WTC11 (cell line): Measurements from ENCODE around the gene STK39. TPM values are rescaled to one million over a fixed set of nuclear protein-coding genes. Genes with fewer than 3 reads are reported as not detected.

Experiments used
- ATAC-seq: fragments of 200-7000 bp; cut with Tn5 transposase; 2 replicates; pipeline ENCODE4 v1.10.0; 2021; ENCODE audit warnings: mild to moderate bottlenecking, moderate library complexity
- CTCF ChIA-PET: fragments of 300-600 bp; sonication (Branson Sonifier 250); formaldehyde crosslinking; loops from one replicate; lab custom pipeline; 2021; ENCODE audit warnings: antibody characterized with exemption; lab: Charles Lee
- POLR2A ChIA-PET: fragments of 350-600 bp; sonication (Branson Sonifier 250); formaldehyde crosslinking; loops from one replicate; lab custom pipeline; 2021; ENCODE audit warnings: antibody characterized with exemption; lab: Charles Lee
- DNase-seq: peaks from one replicate; pipeline ENCODE4 v3.0.0; 2021; ENCODE audit warnings: low spot score
- H3K27ac Mint-ChIP-seq: 2 replicates; pipeline ENCODE4 v1.8.0; 2021; ENCODE audit warnings: mixed read lengths
- H3K27me3 Mint-ChIP-seq: 2 replicates; pipeline ENCODE4 v1.8.0; 2021; ENCODE audit warnings: low read depth, mild to moderate bottlenecking, moderate library complexity, mixed read lengths
- H3K36me3 Mint-ChIP-seq: 2 replicates; pipeline ENCODE4 v1.8.0; 2021; ENCODE audit warnings: mixed read lengths
- H3K4me1 Mint-ChIP-seq: 2 replicates; pipeline ENCODE4 v1.8.0; 2022; ENCODE audit warnings: mixed read lengths
- H3K4me3 Mint-ChIP-seq: 2 replicates; pipeline ENCODE4 v1.8.0; 2021; ENCODE audit warnings: mild to moderate bottlenecking, moderate library complexity, mixed read lengths
- H3K9me3 Mint-ChIP-seq: 2 replicates; pipeline ENCODE4 v1.8.0; 2021; ENCODE audit warnings: mixed read lengths
- CTCF ChIP-seq: fragments of 200-600 bp; IDR thresholded peaks from 2 replicates; pipeline ENCODE4 v1.8.0; 2022; ENCODE audit warnings: antibody characterized with exemption
- GRHL2 ChIP-seq: fragments of 250-450 bp; sonication (Bioruptor Pico); IDR thresholded peaks from 2 replicates; pipeline ENCODE4 v1.8.0; 2022; ENCODE audit warnings: mild to moderate bottlenecking, moderate library complexity; ENCODE audit not compliant: insufficient replicate concordance, severe bottlenecking
- IRF1 ChIP-seq: sonication (generic); formaldehyde crosslinking; IDR thresholded peaks from 2 replicates; pipeline ENCODE4 v1.8.0; 2023; ENCODE audit warnings: missing genetic modification reagents
- NFE2L1 ChIP-seq: sonication (generic); formaldehyde crosslinking; IDR thresholded peaks from 2 replicates; pipeline ENCODE4 v1.8.1; 2023; ENCODE audit warnings: missing genetic modification reagents
- OVOL2 ChIP-seq: fragments of 250-450 bp; sonication (Bioruptor Pico); IDR thresholded peaks from 2 replicates; pipeline ENCODE4 v1.9.0; 2021; ENCODE audit warnings: mild to moderate bottlenecking, borderline replicate concordance
- RORB ChIP-seq: fragments of 250-450 bp; sonication (Bioruptor Pico); IDR thresholded peaks from 2 replicates; pipeline ENCODE4 v1.9.0; 2021; ENCODE audit warnings: mild to moderate bottlenecking
- USF1 ChIP-seq: sonication (generic); formaldehyde crosslinking; IDR thresholded peaks from 2 replicates; pipeline ENCODE4 v1.8.0; 2022; ENCODE audit warnings: mild to moderate bottlenecking, missing genetic modification reagents
- ZBTB21 ChIP-seq: sonication (generic); formaldehyde crosslinking; IDR thresholded peaks from 2 replicates; pipeline ENCODE4 v1.8.1; 2023; ENCODE audit warnings: mild to moderate bottlenecking, missing genetic modification reagents, borderline replicate concordance
- ZNF416 ChIP-seq: fragments of 250-450 bp; sonication (Bioruptor Pico); IDR thresholded peaks from 2 replicates; pipeline ENCODE4 v1.9.0; 2021; ENCODE audit warnings: mild to moderate bottlenecking, inconsistent platforms
- total RNA-seq: library from RNA; stranded (reverse); gene quantifications from 3 replicates; pipeline ENCODE4 v1.2.3, GENCODE V29; 2021
- TF ChIP-seq, protein P1 (sequence below): sonication (generic); formaldehyde crosslinking; IDR thresholded peaks from 2 replicates; pipeline ENCODE4 v1.8.1; 2023; ENCODE audit warnings: mild to moderate bottlenecking, missing genetic modification reagents, moderate library complexity
- TF ChIP-seq, protein P2 (sequence below): sonication (generic); formaldehyde crosslinking; IDR thresholded peaks from 2 replicates; pipeline ENCODE4 v1.8.1; 2023; ENCODE audit warnings: mild to moderate bottlenecking, missing genetic modification reagents
- TF ChIP-seq, protein P3 (sequence below): sonication (generic); formaldehyde crosslinking; IDR thresholded peaks from 2 replicates; pipeline ENCODE4 v1.8.1; 2022; ENCODE audit warnings: low read depth, mild to moderate bottlenecking, moderate library complexity, missing genetic modification reagents, borderline replicate concordance
- TF ChIP-seq, protein P4 (sequence below): sonication (generic); formaldehyde crosslinking; IDR thresholded peaks from 2 replicates; pipeline ENCODE4 v1.8.0; 2022; ENCODE audit warnings: missing genetic modification reagents
- TF ChIP-seq, protein P5 (sequence below): fragments of 250-450 bp; sonication (Bioruptor Pico); IDR thresholded peaks from 2 replicates; pipeline ENCODE4 v1.9.0; 2021; ENCODE audit warnings: moderate library complexity, mild to moderate bottlenecking, inconsistent platforms, borderline replicate concordance

The STK39 gene
- total RNA-seq, 1 experiment from 2014 or later, result 20.5 TPM

DNA sequence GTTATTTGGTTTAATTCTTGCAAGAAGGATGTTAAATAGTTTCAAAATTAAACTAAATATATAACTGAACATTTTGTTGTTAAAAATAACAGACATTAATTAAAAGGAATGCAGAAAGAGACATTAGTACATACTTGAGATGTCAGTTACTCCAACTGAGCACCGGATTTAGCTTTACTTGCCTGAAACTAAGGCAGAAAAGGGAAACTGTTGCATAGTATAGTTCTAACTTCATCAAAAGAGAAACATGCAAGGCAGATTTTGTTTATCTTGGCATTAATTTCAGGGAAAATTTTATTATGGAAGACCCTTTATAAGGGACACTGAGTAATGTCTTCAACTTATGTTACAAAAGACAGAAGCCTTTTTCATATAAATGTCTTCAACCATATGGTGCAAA is 218.3 kb downstream of the STK39 start:
- ChIA-PET POLR2A (no interaction called here), CTCF (no interaction called here)
- Mint-ChIP-seq H3K27me3 (no peaks in the 10 kb centered on the region), H3K36me3 (no peaks in the 10 kb centered on the region), H3K4me3 (no peak overlapping the region), H3K9me3 (no peaks in the 10 kb centered on the region), H3K27ac (no peak overlapping the region), H3K4me1 (no peaks in the 10 kb centered on the region)
- ATAC-seq, result no peak
- TF ChIP-seq, protein P1, sequence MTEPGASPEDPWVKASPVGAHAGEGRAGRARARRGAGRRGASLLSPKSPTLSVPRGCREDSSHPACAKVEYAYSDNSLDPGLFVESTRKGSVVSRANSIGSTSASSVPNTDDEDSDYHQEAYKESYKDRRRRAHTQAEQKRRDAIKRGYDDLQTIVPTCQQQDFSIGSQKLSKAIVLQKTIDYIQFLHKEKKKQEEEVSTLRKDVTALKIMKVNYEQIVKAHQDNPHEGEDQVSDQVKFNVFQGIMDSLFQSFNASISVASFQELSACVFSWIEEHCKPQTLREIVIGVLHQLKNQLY (CRISPR knock-in tag), result no peak
- TF ChIP-seq NFE2L1, result no peak
- TF ChIP-seq ZNF416 (CRISPR knock-in tag), result no peak
- no peak for TF ChIP-seq USF1 (CRISPR knock-in tag)
- TF ChIP-seq, protein P2, sequence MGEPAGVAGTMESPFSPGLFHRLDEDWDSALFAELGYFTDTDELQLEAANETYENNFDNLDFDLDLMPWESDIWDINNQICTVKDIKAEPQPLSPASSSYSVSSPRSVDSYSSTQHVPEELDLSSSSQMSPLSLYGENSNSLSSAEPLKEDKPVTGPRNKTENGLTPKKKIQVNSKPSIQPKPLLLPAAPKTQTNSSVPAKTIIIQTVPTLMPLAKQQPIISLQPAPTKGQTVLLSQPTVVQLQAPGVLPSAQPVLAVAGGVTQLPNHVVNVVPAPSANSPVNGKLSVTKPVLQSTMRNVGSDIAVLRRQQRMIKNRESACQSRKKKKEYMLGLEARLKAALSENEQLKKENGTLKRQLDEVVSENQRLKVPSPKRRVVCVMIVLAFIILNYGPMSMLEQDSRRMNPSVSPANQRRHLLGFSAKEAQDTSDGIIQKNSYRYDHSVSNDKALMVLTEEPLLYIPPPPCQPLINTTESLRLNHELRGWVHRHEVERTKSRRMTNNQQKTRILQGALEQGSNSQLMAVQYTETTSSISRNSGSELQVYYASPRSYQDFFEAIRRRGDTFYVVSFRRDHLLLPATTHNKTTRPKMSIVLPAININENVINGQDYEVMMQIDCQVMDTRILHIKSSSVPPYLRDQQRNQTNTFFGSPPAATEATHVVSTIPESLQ (CRISPR knock-in tag), result no peak
- no peak for TF ChIP-seq GRHL2 (CRISPR knock-in tag)
- TF ChIP-seq, protein P3, sequence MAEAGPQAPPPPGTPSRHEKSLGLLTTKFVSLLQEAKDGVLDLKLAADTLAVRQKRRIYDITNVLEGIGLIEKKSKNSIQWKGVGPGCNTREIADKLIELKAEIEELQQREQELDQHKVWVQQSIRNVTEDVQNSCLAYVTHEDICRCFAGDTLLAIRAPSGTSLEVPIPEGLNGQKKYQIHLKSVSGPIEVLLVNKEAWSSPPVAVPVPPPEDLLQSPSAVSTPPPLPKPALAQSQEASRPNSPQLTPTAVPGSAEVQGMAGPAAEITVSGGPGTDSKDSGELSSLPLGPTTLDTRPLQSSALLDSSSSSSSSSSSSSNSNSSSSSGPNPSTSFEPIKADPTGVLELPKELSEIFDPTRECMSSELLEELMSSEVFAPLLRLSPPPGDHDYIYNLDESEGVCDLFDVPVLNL (CRISPR knock-in tag), result no peak
- no peak for TF ChIP-seq RORB (CRISPR knock-in tag)
- TF ChIP-seq ZBTB21 (CRISPR knock-in tag), result no peak
- TF ChIP-seq IRF1 (CRISPR knock-in tag), result no peak
- no peak for TF ChIP-seq CTCF
- TF ChIP-seq, protein P4, sequence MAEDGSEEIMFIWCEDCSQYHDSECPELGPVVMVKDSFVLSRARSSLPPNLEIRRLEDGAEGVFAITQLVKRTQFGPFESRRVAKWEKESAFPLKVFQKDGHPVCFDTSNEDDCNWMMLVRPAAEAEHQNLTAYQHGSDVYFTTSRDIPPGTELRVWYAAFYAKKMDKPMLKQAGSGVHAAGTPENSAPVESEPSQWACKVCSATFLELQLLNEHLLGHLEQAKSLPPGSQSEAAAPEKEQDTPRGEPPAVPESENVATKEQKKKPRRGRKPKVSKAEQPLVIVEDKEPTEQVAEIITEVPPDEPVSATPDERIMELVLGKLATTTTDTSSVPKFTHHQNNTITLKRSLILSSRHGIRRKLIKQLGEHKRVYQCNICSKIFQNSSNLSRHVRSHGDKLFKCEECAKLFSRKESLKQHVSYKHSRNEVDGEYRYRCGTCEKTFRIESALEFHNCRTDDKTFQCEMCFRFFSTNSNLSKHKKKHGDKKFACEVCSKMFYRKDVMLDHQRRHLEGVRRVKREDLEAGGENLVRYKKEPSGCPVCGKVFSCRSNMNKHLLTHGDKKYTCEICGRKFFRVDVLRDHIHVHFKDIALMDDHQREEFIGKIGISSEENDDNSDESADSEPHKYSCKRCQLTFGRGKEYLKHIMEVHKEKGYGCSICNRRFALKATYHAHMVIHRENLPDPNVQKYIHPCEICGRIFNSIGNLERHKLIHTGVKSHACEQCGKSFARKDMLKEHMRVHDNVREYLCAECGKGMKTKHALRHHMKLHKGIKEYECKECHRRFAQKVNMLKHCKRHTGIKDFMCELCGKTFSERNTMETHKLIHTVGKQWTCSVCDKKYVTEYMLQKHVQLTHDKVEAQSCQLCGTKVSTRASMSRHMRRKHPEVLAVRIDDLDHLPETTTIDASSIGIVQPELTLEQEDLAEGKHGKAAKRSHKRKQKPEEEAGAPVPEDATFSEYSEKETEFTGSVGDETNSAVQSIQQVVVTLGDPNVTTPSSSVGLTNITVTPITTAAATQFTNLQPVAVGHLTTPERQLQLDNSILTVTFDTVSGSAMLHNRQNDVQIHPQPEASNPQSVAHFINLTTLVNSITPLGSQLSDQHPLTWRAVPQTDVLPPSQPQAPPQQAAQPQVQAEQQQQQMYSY (CRISPR knock-in tag), result no peak
- TF ChIP-seq, protein P5, sequence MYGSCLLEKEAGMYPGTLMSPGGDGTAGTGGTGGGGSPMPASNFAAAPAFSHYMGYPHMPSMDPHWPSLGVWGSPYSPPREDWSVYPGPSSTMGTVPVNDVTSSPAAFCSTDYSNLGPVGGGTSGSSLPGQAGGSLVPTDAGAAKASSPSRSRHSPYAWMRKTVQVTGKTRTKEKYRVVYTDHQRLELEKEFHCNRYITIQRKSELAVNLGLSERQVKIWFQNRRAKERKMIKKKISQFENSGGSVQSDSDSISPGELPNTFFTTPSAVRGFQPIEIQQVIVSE (CRISPR knock-in tag), result no peak
- no peak for TF ChIP-seq OVOL2
- DNase-seq, result no peak
